Right lobe of liver (tissue), 6 donors: ENCODE measurements around the gene FGD5. TPM values are rescaled to one million over a fixed set of nuclear protein-coding genes. Genes with fewer than 3 reads are reported as not detected.
A peak's percentile ranks its signal among the peaks of the same experiment; 100 is the strongest.
"Not testable (repeated sequence)": the region's sequence is repeated elsewhere in the genome, so short reads cannot be mapped to it uniquely, and the experiment has no call there.

ENCODE experiments used
- ATAC-seq, 4 donors: fragments of 200-7000 bp; cut with Tn5 transposase; one replicate each; pipeline ENCODE4 v1.9.1; 2020; ENCODE audit warnings: mild to moderate bottlenecking in 4 of 4, moderate library complexity in 4 of 4
- DNase-seq, 3 donors: peaks; one replicate each; pipeline ENCODE4 v3.0.0-alpha.2; 2020
- H3K27ac ChIP-seq, 3 donors: fragments of 200-600 bp; one replicate each; pipeline ENCODE4 v1.8.0; 2022
- H3K27me3 ChIP-seq, 2 donors: fragments of 200-600 bp; one replicate each; pipeline ENCODE4 v1.8.0; 2022
- H3K36me3 ChIP-seq, 4 donors: fragments of 200-600 bp; sonication (generic) in 1 of 4; one replicate each; pipeline versions ENCODE4 v1.5.1 to v1.8.0; 2017 to 2022; ENCODE audit warnings: control low read depth in 1 of 4
- H3K4me1 ChIP-seq, 4 donors: fragments of 200-600 bp; sonication (generic) in 1 of 4; one replicate each; pipeline versions ENCODE4 v1.5.1 to v1.8.0; 2017 to 2022; ENCODE audit warnings: control low read depth in 1 of 4
- H3K4me3 ChIP-seq, 3 donors: fragments of 200-600 bp; one replicate each; pipeline ENCODE4 v1.8.0; 2022
- H3K9me3 ChIP-seq, 4 donors: fragments of 200-600 bp; sonication (generic) in 1 of 4; one replicate each; pipeline versions ENCODE4 v1.5.1 to v1.8.0; 2017 to 2022; ENCODE audit warnings: control low read depth in 1 of 4
- CTCF ChIP-seq, 4 donors: fragments of 200-600 bp in 3 of 4; fragments of 450-650 bp in 1 of 4; IDR thresholded peaks; one replicate each; pipeline versions ENCODE4 v1.5.1 to v1.8.0; 2016 to 2022; ENCODE audit warnings: antibody characterized with exemption in 4 of 4, mild to moderate bottlenecking in 2 of 4
- POLR2A ChIP-seq: fragments of 450-650 bp; IDR thresholded peaks from one replicate; pipeline ENCODE4 v1.6.1; 2017; ENCODE audit warnings: antibody characterized with exemption, mild to moderate bottlenecking
- WGBS: methylation state at CpG from one replicate; pipeline ENCODE4 v1.1.6; 2018; ENCODE audit warnings: low coverage, low lambda C conversion rate; ENCODE audit not compliant: insufficient coverage; ENCODE audit errors: missing lambda C conversion rate; 5-methylcytosine and 5-hydroxymethylcytosine counted together
- intact Hi-C, 2 donors: fragments of 100-400 bp; cut with DNase I; formaldehyde crosslinking; loops; one replicate each; pipeline versions ENCODE4 v1.11.2 to v1.14.1; 2022
- total RNA-seq, 6 experiments: library from RNA; depleted of rRNA in 2 of 6; stranded (reverse); fragments of >200 nt in 2 of 6; fragmentation: NEBNext Ultra II Directional in 3 of 6; extraction: Animal tissue kit (Norgen Biotek cat#: 25700) in 3 of 6; gene quantifications; one replicate each; pipeline versions ENCODE4 v1.1.0 to v1.2.4, GENCODE V29; 2016 to 2023
- donor health status: DM: no; HTN: yes; CAD: no.
- donor health status: DM: no; HTN: no; CAD: no.
- donor health status: DM: no; HTN: no; CAD: no.
- donor health status: DM: no; HTN: yes; CAD: no.
- donor health status: DM: no; HTN: yes; CAD: no.

The FGD5 gene
- total RNA-seq, 6 experiments from 2014 or later: 3.4 to 8.9 (median 5.9) TPM

DNA sequence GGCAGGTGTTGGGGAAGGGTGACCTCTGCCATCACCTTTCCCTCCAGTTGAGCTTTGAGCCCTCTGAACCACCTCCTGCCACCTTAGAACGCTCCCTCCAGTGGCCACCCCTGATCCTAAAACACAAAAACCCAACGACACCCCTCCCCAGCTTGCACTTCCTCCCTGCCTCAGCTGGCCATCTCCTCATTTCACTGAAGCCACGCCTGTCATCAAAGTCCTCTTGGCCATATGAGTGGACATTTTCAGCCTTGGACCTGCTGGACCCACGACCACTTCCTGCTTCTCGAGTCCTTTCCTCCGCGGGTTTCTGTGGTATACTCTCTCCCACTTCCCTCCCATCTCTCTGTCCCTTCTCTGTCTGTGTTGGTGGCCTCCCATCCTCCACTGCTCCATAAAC is 80.2 kb downstream of the FGD5 start:
- no peaks in the 10 kb centered on the region for H3K9me3 ChIP-seq
- no peak overlapping the region for H3K4me3 ChIP-seq
- no peaks in the 10 kb centered on the region for H3K27me3 ChIP-seq
- ATAC-seq (no peak), DNase-seq (no peak)
- TF ChIP-seq CTCF (IDR thresholded peaks at IDR 0.05): no peak
- no peak for TF ChIP-seq POLR2A
- intact Hi-C loops: no loop called here
- H3K36me3 ChIP-seq: no peaks in the 10 kb centered on the region
- no peak overlapping the region for H3K27ac ChIP-seq
- 30% methylated on average over 7 of the region's 7 CpGs for WGBS
- H3K4me1 ChIP-seq: peaks cover 0 to 33% (median 13%) of the 10 kb centered on the region in 4 donors

DNA sequence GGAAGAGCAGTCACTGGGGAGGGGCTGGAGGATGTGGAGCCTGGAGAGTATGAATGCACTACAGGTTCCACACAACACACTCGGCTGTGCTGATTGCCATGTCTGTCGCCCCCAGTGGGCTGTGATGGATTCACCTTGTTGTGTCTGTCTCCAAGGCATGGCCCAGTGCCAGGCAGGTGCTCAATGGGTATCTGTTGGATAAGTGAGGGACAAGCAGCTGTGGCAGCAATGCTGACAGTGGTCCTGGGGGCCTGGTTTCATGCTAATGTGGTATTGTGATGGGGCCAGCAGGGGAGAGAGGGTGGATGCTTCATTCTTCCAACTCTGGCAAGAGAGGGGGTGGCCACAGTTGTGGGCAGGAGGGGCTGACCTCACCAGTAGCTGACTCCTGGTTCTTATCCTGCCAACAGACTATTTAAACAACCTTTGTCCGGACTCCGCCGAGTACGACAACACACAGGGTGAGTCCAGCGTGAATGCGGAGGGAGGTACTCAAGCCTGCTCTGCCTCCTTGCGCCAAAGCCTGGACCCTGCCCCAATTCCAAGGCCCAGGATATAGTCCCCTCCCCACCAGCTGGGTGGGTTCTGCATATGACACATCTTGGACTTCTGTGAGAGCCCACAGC is 81.3 kb downstream of the FGD5 start:
- DNase-seq (peak; percentile 80 to 94 (median 89)), ATAC-seq (peak; percentile 84 to 92 (median 90))
- Histone ChIP-seq H3K9me3 (no peaks in the 10 kb centered on the region), H3K27me3 (no peaks in the 10 kb centered on the region), H3K4me3 (no peak overlapping the region), H3K27ac (peak overlapping the region; percentile 72 to 77 (median 74)), H3K36me3 (no peaks in the 10 kb centered on the region), H3K4me1 (peaks cover 0 to 33% (median 13%) of the 10 kb centered on the region in 4 donors)
- WGBS: no CpG with 5 or more reads among the region's 9 CpGs
- TF ChIP-seq POLR2A (peak; percentile 25), CTCF (IDR thresholded peaks at IDR 0.05) (peak in 2 of 4 donors; percentile 21 to 27)
- intact Hi-C loops: no loop called here

GRCh38 chr3:14900881-14901873 is 82.4 kb downstream of the FGD5 start:
- TF ChIP-seq CTCF (IDR thresholded peaks at IDR 0.05) (peak in 3 of 4 donors; percentile 9 to 41 (median 24)), POLR2A (no peak)
- Histone ChIP-seq H3K4me3 (no peak overlapping the region), H3K27me3 (no peaks in the 10 kb centered on the region), H3K36me3 (no peaks in the 10 kb centered on the region), H3K9me3 (no peaks in the 10 kb centered on the region), H3K27ac (peak overlapping the region; percentile 72 to 77 (median 74)), H3K4me1 (peaks cover 0 to 33% (median 13%) of the 10 kb centered on the region in 4 donors)
- intact Hi-C loops: no loop called here
- DNase-seq (peak; percentile 82 to 93 (median 88)), ATAC-seq (peak; percentile 81 to 88 (median 85))
- 18% methylated on average over 3 of the region's 15 CpGs for whole genome bisulfite sequencing

- H3K4me1 ChIP-seq: peaks cover 0 to 33% (median 13%) of the 10 kb centered on the region in 4 donors
- no peak for TF ChIP-seq POLR2A
- TF ChIP-seq CTCF (IDR thresholded peaks at IDR 0.05): peak in 1 of 4 donors; percentile 7
- intact Hi-C loops: no loop called here
- DNase-seq (no peak), ATAC-seq (no peak)
- no peaks in the 10 kb centered on the region for H3K27me3 ChIP-seq
- 47% methylated on average over 6 of the region's 7 CpGs for WGBS
- no peaks in the 10 kb centered on the region for H3K9me3 ChIP-seq
- no peak overlapping the region for H3K4me3 ChIP-seq
- no peak overlapping the region for H3K27ac ChIP-seq
- no peaks in the 10 kb centered on the region for H3K36me3 ChIP-seq
These were observed 84.0 kb downstream of the FGD5 start for GRCh38 chr3:14902719-14903118.

DNA sequence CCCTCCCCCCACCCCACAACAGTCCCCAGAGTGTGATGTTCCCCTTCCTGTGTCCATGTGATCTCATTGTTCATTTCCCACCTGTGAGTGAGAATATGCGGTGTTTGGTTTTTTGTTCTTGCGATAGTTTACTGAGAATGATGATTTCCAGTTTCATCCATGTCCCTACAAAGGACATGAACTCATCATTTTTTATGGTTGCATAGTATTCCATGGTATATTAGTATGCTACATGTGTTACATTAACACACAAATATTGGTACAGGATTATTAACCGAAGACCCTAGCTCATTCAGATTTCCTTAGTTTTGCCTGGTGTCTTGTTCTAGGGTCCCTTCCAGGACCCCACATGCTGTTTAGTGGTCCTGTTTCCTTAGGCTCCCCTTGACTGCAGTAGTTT is 84.7 kb downstream of the FGD5 start:
- WGBS: 100% methylated on average over 1 of the region's 3 CpGs

More for the DNA sequence above, 84.7 kb downstream of the FGD5 start:
- ATAC-seq, intact Hi-C loops, H3K36me3 ChIP-seq, H3K9me3 ChIP-seq, H3K27ac ChIP-seq, H3K4me3 ChIP-seq, DNase-seq, H3K27me3 ChIP-seq: not testable (repeated sequence)
- H3K4me1 ChIP-seq: peaks cover 0 to 33% (median 13%) of the 10 kb centered on the region in 4 donors
